Left lung (tissue), 10 donors: ENCODE data around the gene SV2C. TPM values are rescaled to one million over a fixed set of nuclear protein-coding genes. Genes with fewer than 3 reads are reported as not detected.

Experiments used
- ATAC-seq: fragments of 200-7000 bp; cut with Tn5 transposase; one replicate; pipeline ENCODE4 v1.9.1; 2020; ENCODE audit warnings: moderate library complexity
- DNase-seq, 4 donors: peaks; one replicate each; pipeline ENCODE4 v3.0.0-alpha.2; 2013 to 2020
- H3K27ac ChIP-seq, 2 donors: fragments of 200-600 bp; sonication (generic) in 1 of 2; one replicate each; pipeline versions ENCODE4 v1.5.0 to v1.8.0; 2020 to 2021
- H3K27me3 ChIP-seq, 2 donors: fragments of 200-600 bp; sonication (generic) in 1 of 2; one replicate each; pipeline versions ENCODE4 v1.5.0 to v1.8.0; 2020 to 2021
- H3K36me3 ChIP-seq, 2 donors: fragments of 200-600 bp; sonication (generic) in 1 of 2; one replicate each; pipeline versions ENCODE4 v1.5.0 to v1.8.0; 2020 to 2021
- H3K4me1 ChIP-seq, 2 donors: fragments of 200-600 bp; one replicate each; pipeline ENCODE4 v1.8.0; 2021
- H3K4me3 ChIP-seq, 2 donors: fragments of 200-600 bp; sonication (generic) in 1 of 2; one replicate each; pipeline versions ENCODE4 v1.5.0 to v1.8.0; 2020 to 2021; ENCODE audit warnings: mild to moderate bottlenecking in 1 of 2
- H3K9me3 ChIP-seq, 2 donors: fragments of 200-600 bp; sonication (generic) in 1 of 2; one replicate each; pipeline versions ENCODE4 v1.5.0 to v1.8.0; 2020 to 2021
- CTCF ChIP-seq, 2 donors: fragments of 200-600 bp; sonication (generic) in 1 of 2; IDR thresholded peaks; one replicate each; pipeline versions ENCODE4 v1.5.0 to v1.8.0; 2021; ENCODE audit warnings: antibody characterized with exemption in 2 of 2
- intact Hi-C, 2 donors: fragments of 100-400 bp; cut with DNase I; formaldehyde crosslinking; loops; one replicate each; pipeline versions ENCODE4 v1.11.2 to v1.14.2; 2022
- polyA plus RNA-seq, 6 donors: library from polyadenylated mRNA; unstranded; fragments of 120-200 nt; gene quantifications; one replicate each; pipeline ENCODE4 v1.2.1, GENCODE V29; 2013; ENCODE audit not compliant: insufficient read length in 6 of 6
- total RNA-seq, 2 donors: library from RNA; stranded (reverse); fragmentation: NEBNext Ultra II Directional; extraction: Animal tissue kit (Norgen Biotek cat#: 25700); gene quantifications; one replicate each; pipeline ENCODE4 v1.2.1, GENCODE V29; 2021
- donor health status: DM: no; HTN: yes; CAD: no.
- donor health status: DM: no; HTN: no; CAD: no.

The SV2C gene
- total and polyA plus RNA-seq, 8 donors = 0.26 to 0.52 (median 0.37) TPM

GRCh38 chr5:76152161-76152560 lies 69.0 kb downstream of the SV2C start:
- intact Hi-C loops = no loop called here
- H3K9me3 ChIP-seq = peaks cover 0 to 2% of the 10 kb centered on the region in 2 donors
- no peak for DNase-seq
- no peak overlapping the region for H3K4me3 ChIP-seq
- H3K27ac ChIP-seq = no peak overlapping the region
- H3K27me3 ChIP-seq = no peaks in the 10 kb centered on the region
- ATAC-seq = no peak
- no peaks in the 10 kb centered on the region for H3K36me3 ChIP-seq
- TF ChIP-seq CTCF (IDR thresholded peaks at IDR 0.05) = no peak
- no peaks in the 10 kb centered on the region for H3K4me1 ChIP-seq

DNA sequence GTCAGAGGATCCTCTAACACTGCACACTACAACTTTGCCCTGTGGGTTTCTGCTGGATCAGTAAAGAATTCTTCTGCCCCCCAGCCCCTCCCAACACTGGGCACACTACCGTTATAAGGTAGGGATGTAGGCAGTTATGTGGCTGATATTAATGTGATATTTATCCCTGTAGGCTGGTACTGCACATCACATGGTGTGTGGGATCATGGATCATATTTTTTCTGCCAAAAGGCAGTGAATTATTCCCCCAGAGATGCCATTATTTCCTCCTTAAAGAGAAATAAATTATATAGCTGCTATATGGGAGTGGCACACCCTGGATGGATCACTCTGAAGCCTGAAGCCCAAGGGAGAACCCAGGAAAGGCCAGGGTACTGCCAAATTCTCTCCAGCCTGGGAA lies 69.5 kb downstream of the SV2C start:
- Histone ChIP-seq H3K36me3 (no peaks in the 10 kb centered on the region), H3K27ac (no peak overlapping the region), H3K4me3 (no peak overlapping the region), H3K4me1 (no peaks in the 10 kb centered on the region), H3K27me3 (no peaks in the 10 kb centered on the region), H3K9me3 (peaks cover 0 to 2% of the 10 kb centered on the region in 2 donors)
- no peak for DNase-seq
- intact Hi-C loops = no loop called here
- no peak for TF ChIP-seq CTCF (IDR thresholded peaks at IDR 0.05)
- ATAC-seq = no peak

GRCh38 chr5:76153271-76153670 lies 70.1 kb downstream of the SV2C start:
- Histone ChIP-seq H3K27ac (no peak overlapping the region), H3K27me3 (no peaks in the 10 kb centered on the region), H3K36me3 (no peaks in the 10 kb centered on the region), H3K4me1 (no peaks in the 10 kb centered on the region), H3K9me3 (peaks cover 0 to 2% of the 10 kb centered on the region in 2 donors), H3K4me3 (no peak overlapping the region)
- intact Hi-C loops = no loop called here
- no peak for TF ChIP-seq CTCF (IDR thresholded peaks at IDR 0.05)
- DNase-seq (no peak), ATAC-seq (no peak)

DNA sequence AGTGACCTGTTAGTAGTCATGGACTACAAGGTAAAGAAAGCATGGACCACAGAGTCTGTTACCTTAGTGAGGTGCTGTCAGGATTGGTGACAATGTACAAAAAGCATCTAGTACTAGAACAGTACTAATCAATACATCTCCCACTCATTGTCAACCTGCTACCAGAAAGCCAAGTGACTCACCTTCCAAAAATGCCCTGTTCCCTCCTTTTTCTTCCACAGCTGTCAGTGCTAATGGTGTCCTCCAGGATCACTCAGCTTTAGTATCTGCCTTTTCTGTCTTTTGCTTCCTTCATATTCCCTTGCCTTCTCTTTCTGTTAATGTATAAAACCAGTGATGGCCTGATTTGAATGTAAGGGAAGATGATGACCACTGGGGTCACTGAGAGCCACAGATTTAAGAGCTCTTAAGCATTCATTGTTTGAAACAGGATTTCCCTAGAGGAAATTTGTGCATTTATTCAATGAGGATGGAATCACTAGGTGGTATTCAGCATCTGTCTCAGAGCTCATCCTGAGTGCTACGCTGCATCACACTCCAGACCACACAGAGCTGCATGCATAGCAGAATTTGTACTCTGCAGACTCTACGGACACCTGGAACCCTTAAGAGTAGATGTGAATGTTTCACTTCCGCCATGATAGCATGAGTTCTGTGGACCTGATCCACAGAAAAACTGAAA lies 71.0 kb downstream of the SV2C start:
- DNase-seq (no peak), ATAC-seq (no peak)
- H3K36me3 ChIP-seq = no peaks in the 10 kb centered on the region
- H3K4me3 ChIP-seq = no peak overlapping the region
- H3K27ac ChIP-seq = no peak overlapping the region
- no peaks in the 10 kb centered on the region for H3K27me3 ChIP-seq
- TF ChIP-seq CTCF (IDR thresholded peaks at IDR 0.05) = no peak
- H3K9me3 ChIP-seq = peaks cover 0 to 2% of the 10 kb centered on the region in 2 donors
- intact Hi-C loops = no loop called here
- no peaks in the 10 kb centered on the region for H3K4me1 ChIP-seq

DNA sequence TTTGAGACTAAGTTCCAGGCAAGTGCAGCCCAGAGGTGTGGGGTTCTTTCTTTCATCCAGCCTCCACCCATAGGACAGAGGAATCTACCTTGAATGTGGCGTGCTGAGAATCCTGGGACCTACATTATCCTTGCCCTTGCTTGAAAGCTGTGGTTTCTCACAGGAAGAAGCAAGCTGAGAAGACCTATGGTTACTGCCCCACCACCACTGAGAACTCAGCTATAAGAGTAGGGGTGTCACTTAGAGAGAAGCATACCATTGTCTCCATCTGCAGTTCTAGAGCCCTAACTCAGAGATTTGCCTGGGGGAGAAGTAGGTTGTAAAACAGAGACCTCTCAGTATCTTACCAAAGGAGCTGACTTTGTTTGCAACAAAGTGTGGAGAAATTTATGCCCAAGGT lies 72.4 kb downstream of the SV2C start:
- H3K4me1 ChIP-seq = no peaks in the 10 kb centered on the region
- no peak for DNase-seq
- intact Hi-C loops = no loop called here
- H3K4me3 ChIP-seq = no peak overlapping the region
- no peak for ATAC-seq
- H3K36me3 ChIP-seq = no peaks in the 10 kb centered on the region
- no peak overlapping the region for H3K27ac ChIP-seq
- H3K27me3 ChIP-seq = no peaks in the 10 kb centered on the region
- TF ChIP-seq CTCF (IDR thresholded peaks at IDR 0.05) = no peak
- H3K9me3 ChIP-seq = peaks cover 0 to 2% of the 10 kb centered on the region in 2 donors
